Measurements from ENCODE around the gene GPR17.
A peak's percentile ranks its signal among the peaks of the same experiment; 100 is the strongest.

GPR17 gene

GRCh38 chr2:127635380-127636237 is 10.3 kb upstream of the GPR17 start:
- Histone ChIP-seq H3K4me1 (peaks cover 90 to 100% (median 100%) of the 10 kb centered on the region in 10 experiments), H3K36me3 (no peaks in the 10 kb centered on the region), H3K27me3 (peaks cover 0 to 41% (median 0%) of the 10 kb centered on the region in 11 experiments; a peak in 6 of 22 replicates), H3K4me2 (peak overlapping the region; percentile 88 to 100 (median 97)), H3K27ac (peak overlapping the region in 6 of 11 experiments; percentile 87 to 99 (median 98); a peak in 10 of 22 replicates), H4K20me1 (no peaks in the 10 kb centered on the region; a peak in 1 of 22 replicates), H3K9ac (peak overlapping the region in 4 of 11 experiments; percentile 31 to 92 (median 74); a peak in 3 of 22 replicates), H3K4me3 (no peak overlapping the region; a peak in 1 of 20 replicates), H3K9me3 (replicated peaks in 1 of 11) (no peaks in the 10 kb centered on the region)
- no peak for TF ChIP-seq Cebpa-rat (IDR thresholded peaks at IDR 0.05)

GRCh38 chr2:127636248-127637235 is 9.4 kb upstream of the GPR17 start:
- Histone ChIP-seq H3K4me1 (peaks cover 90 to 100% (median 100%) of the 10 kb centered on the region in 10 experiments), H3K36me3 (no peaks in the 10 kb centered on the region), H3K27me3 (peaks cover 0 to 34% (median 0%) of the 10 kb centered on the region in 11 experiments; a peak in 6 of 22 replicates), H3K4me3 (peak overlapping the region in 6 of 10 experiments; percentile 40 to 49 (median 46); a peak in 7 of 20 replicates), H3K4me2 (peak overlapping the region; percentile 88 to 100 (median 97)), H3K9me3 (replicated peaks in 1 of 11) (no peaks in the 10 kb centered on the region), H3K27ac (peak overlapping the region in 8 of 11 experiments; percentile 76 to 99 (median 92); a peak in 17 of 22 replicates), H3K9ac (peak overlapping the region in 8 of 11 experiments; percentile 58 to 92 (median 82); a peak in 14 of 22 replicates), H4K20me1 (no peaks in the 10 kb centered on the region; a peak in 1 of 22 replicates)
- no peak for TF ChIP-seq Cebpa-rat (IDR thresholded peaks at IDR 0.05)

GRCh38 chr2:127637236-127637630 is 8.7 kb upstream of the GPR17 start:
- H3K4me2 ChIP-seq = peak overlapping the region; percentile 88 to 100 (median 97)
- H3K36me3 ChIP-seq = no peaks in the 10 kb centered on the region
- H3K9ac ChIP-seq = peak overlapping the region in 8 of 11 experiments; percentile 58 to 92 (median 82); a peak in 16 of 22 replicates
- peak overlapping the region in 8 of 10 experiments; percentile 25 to 49 (median 46); a peak in 13 of 20 replicates for H3K4me3 ChIP-seq
- H3K27ac ChIP-seq = peak overlapping the region in 9 of 11 experiments; percentile 22 to 99 (median 88); a peak in 17 of 22 replicates
- peaks cover 0 to 27% (median 0%) of the 10 kb centered on the region in 11 experiments; a peak in 6 of 22 replicates for H3K27me3 ChIP-seq
- no peak for TF ChIP-seq Cebpa-rat (IDR thresholded peaks at IDR 0.05)
- H3K9me3 ChIP-seq (replicated peaks in 1 of 11) = no peaks in the 10 kb centered on the region
- H4K20me1 ChIP-seq = no peaks in the 10 kb centered on the region; a peak in 1 of 22 replicates
- H3K4me1 ChIP-seq = peaks cover 90 to 100% (median 100%) of the 10 kb centered on the region in 10 experiments

GRCh38 chr2:127637725-127638252 is 8.2 kb upstream of the GPR17 start:
- H3K9ac ChIP-seq = peak overlapping the region in 10 of 11 experiments; percentile 6 to 92 (median 71); a peak in 17 of 22 replicates
- no peak for TF ChIP-seq Cebpa-rat (IDR thresholded peaks at IDR 0.05)
- H3K36me3 ChIP-seq = no peaks in the 10 kb centered on the region
- no peaks in the 10 kb centered on the region for H3K9me3 ChIP-seq (replicated peaks in 1 of 11)
- peak overlapping the region in 8 of 10 experiments; percentile 33 to 57 (median 46); a peak in 15 of 20 replicates for H3K4me3 ChIP-seq
- peak overlapping the region; percentile 88 to 100 (median 97) for H3K4me2 ChIP-seq
- H3K27ac ChIP-seq = peak overlapping the region in 9 of 11 experiments; percentile 53 to 99 (median 88); a peak in 18 of 22 replicates
- peaks cover 85 to 100% (median 100%) of the 10 kb centered on the region in 10 experiments for H3K4me1 ChIP-seq
- peaks cover 0 to 22% (median 0%) of the 10 kb centered on the region in 11 experiments; a peak in 3 of 22 replicates for H3K27me3 ChIP-seq
- H4K20me1 ChIP-seq = no peaks in the 10 kb centered on the region; a peak in 1 of 22 replicates

- Histone ChIP-seq H3K4me1 (peaks cover 77 to 100% (median 100%) of the 10 kb centered on the region in 10 experiments), H3K9ac (peak overlapping the region in 10 of 11 experiments; percentile 6 to 92 (median 71); a peak in 17 of 22 replicates), H3K36me3 (no peaks in the 10 kb centered on the region), H3K9me3 (replicated peaks in 1 of 11) (no peaks in the 10 kb centered on the region), H3K27ac (peak overlapping the region in 9 of 11 experiments; percentile 53 to 99 (median 88); a peak in 19 of 22 replicates), H4K20me1 (no peaks in the 10 kb centered on the region; a peak in 1 of 22 replicates), H3K27me3 (peaks cover 0 to 14% (median 0%) of the 10 kb centered on the region in 11 experiments; a peak in 2 of 22 replicates), H3K4me3 (peak overlapping the region in 8 of 10 experiments; percentile 33 to 57 (median 46); a peak in 14 of 20 replicates), H3K4me2 (peak overlapping the region; percentile 88 to 100 (median 97))
- TF ChIP-seq Cebpa-rat (IDR thresholded peaks at IDR 0.05) = peak in 4 of 11 experiments; percentile 18 to 70 (median 63); a peak in 5 of 22 replicates
Measured at GRCh38 chr2:127638361-127639110, 7.4 kb upstream of the GPR17 start.

GRCh38 chr2:127639111-127639474 is 6.9 kb upstream of the GPR17 start:
- Histone ChIP-seq H3K9ac (peak overlapping the region in 8 of 11 experiments; percentile 58 to 92 (median 82); a peak in 15 of 22 replicates), H3K36me3 (no peaks in the 10 kb centered on the region), H3K4me3 (peak overlapping the region in 7 of 10 experiments; percentile 40 to 57 (median 47); a peak in 14 of 20 replicates), H3K27ac (peak overlapping the region in 8 of 11 experiments; percentile 76 to 99 (median 92); a peak in 16 of 22 replicates), H3K27me3 (peaks cover 0 to 12% (median 0%) of the 10 kb centered on the region in 11 experiments; a peak in 2 of 22 replicates), H3K4me2 (peak overlapping the region; percentile 88 to 100 (median 97)), H3K4me1 (peaks cover 72 to 100% (median 100%) of the 10 kb centered on the region in 10 experiments), H4K20me1 (no peaks in the 10 kb centered on the region), H3K9me3 (replicated peaks in 1 of 11) (no peaks in the 10 kb centered on the region)
- TF ChIP-seq Cebpa-rat (IDR thresholded peaks at IDR 0.05) = no peak
